ENCODE results near the gene ZFC3H1.

DNA sequence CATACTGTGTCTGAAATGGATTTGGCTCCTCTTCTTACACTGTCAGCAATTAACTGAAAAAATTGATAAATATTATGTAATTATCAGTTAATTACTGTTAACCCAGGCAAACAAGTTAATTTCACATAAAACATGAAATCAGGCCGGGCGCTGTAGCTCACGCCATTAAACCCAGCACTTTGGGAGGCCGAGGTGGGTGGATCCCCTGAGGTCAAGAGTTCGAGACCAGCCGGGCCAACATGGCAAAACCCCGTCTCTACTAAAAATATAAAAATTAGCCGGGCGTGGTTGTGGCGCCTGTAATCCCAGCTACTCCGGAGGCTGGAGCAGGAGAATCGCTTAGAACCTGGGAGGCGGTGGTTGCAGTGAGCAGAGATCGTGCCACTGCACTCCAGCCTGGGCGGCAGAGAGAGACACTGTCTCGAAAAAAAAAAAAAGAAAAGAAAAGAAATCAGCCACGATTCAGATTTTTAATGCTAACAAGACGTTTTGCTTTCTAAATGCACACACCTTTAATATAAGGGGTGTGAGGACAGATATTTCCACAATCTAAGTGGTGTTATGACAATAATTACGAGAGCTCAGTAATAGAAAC, 21.8 kb upstream of the ZFC3H1 start:
- TF ChIP-seq POLR2A (IDR thresholded peaks at IDR 0.05; ENCODE audit: low read depth, low read length) (no peak), CTCF (conservative IDR thresholded peaks at IDR 0.05; ENCODE audit: low read depth, low read length) (no peak), MAZ (IDR thresholded peaks at IDR 0.05; ENCODE audit: borderline replicate concordance, low read depth, low read length) (no peak), SMC3 (IDR thresholded peaks at IDR 0.05; ENCODE audit: low read depth, low read length) (no peak)
- TF ChIP-seq, protein P1, sequence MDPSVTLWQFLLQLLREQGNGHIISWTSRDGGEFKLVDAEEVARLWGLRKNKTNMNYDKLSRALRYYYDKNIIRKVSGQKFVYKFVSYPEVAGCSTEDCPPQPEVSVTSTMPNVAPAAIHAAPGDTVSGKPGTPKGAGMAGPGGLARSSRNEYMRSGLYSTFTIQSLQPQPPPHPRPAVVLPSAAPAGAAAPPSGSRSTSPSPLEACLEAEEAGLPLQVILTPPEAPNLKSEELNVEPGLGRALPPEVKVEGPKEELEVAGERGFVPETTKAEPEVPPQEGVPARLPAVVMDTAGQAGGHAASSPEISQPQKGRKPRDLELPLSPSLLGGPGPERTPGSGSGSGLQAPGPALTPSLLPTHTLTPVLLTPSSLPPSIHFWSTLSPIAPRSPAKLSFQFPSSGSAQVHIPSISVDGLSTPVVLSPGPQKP (IDR thresholded peaks at IDR 0.05; ENCODE audit: borderline replicate concordance, low read depth, low read length): no peak

All from IMR-90 (cell line).